HuH-7 (cell line): ENCODE data around the gene RARA.
"Not testable (repeated sequence)": the region's sequence is repeated elsewhere in the genome, so short reads cannot be mapped to it uniquely, and the experiment has no call there.

Experiments used
- DNase-seq: peaks from one replicate; pipeline ENCODE4 v3.0.0; 2011; ENCODE audit warnings: low spot score

The RARA gene

GRCh38 chr17:40358323-40359038 is 49.5 kb downstream of the RARA start:
- DNase-seq: peak; percentile 95

- no peak for DNase-seq
These were observed 51.1 kb downstream of the RARA start for GRCh38 chr17:40360091-40360490.

GRCh38 chr17:40361063-40361924 is 52.3 kb downstream of the RARA start:
- DNase-seq: no peak

- no peak for DNase-seq
These were observed 53.1 kb downstream of the RARA start for GRCh38 chr17:40361925-40362695.

GRCh38 chr17:40362696-40363110 is 53.7 kb downstream of the RARA start:
- DNase-seq: peak; percentile 94

- DNase-seq: no peak
These were observed 54.3 kb downstream of the RARA start for GRCh38 chr17:40363111-40363827.

GRCh38 chr17:40364121-40364861 is 55.3 kb downstream of the RARA start, which contains the start of gene GJD3:
Gene GJD3 (minus strand): TSS chr17:40364737. CDS start chr17:40363815, 922 bp downstream.
- DNase-seq: no peak

- DNase-seq: no peak
These were observed 55.9 kb downstream of the RARA start for GRCh38 chr17:40364906-40365305.

- no peak for DNase-seq
These were observed 57.3 kb downstream of the RARA start for GRCh38 chr17:40366076-40366860.

- DNase-seq: no peak
These were observed 58.0 kb downstream of the RARA start for GRCh38 chr17:40366861-40367518.

- not testable (repeated sequence) for DNase-seq
These were observed 58.7 kb downstream of the RARA start for GRCh38 chr17:40367728-40368127.

- DNase-seq: no peak
These were observed 60.9 kb downstream of the RARA start for GRCh38 chr17:40369923-40370322.

GRCh38 chr17:40371261-40371929 is 62.4 kb downstream of the RARA start:
- no peak for DNase-seq

- no peak for DNase-seq
These were observed 63.1 kb downstream of the RARA start for GRCh38 chr17:40372031-40372430.

GRCh38 chr17:40372644-40373043 is 63.7 kb downstream of the RARA start:
- not testable (repeated sequence) for DNase-seq

- no peak for DNase-seq
These were observed 64.3 kb downstream of the RARA start for GRCh38 chr17:40373324-40373723.

- DNase-seq: no peak
These were observed 65.0 kb downstream of the RARA start for GRCh38 chr17:40373999-40374398.

GRCh38 chr17:40374821-40375498 is 66.0 kb downstream of the RARA start:
- DNase-seq: no peak
